GM21723 (cell line): ENCODE data around the gene LANCL2.

ENCODE experiments used
- ATAC-seq: cut with Tn5 transposase; IDR thresholded peaks from one replicate; pipeline ENCODE4 v1.9.1; 2021; ENCODE audit warnings: mild to moderate bottlenecking, moderate library complexity; ENCODE audit not compliant: unreplicated experiment

LANCL2 gene

DNA sequence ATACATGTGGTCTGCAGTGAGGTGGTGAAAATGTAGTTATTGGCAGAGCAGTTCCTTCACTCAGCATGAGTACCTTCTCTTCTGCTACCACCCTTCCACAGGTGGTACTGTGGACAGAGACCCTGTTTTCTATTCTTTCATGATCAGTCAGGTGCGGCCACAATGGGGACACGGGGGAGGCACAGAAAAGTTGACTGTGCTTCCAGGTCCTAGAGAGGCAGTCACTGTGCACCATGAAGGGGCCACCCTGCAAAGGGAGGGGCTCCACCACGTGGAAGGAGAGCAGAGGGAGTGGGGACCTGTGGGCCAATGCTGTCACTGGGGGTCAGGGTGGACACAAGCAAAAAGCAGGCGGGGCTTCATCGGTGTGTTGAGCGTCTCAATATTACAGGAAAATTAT, 3.6 kb upstream of the LANCL2 start:
- ATAC-seq: no peak

DNA sequence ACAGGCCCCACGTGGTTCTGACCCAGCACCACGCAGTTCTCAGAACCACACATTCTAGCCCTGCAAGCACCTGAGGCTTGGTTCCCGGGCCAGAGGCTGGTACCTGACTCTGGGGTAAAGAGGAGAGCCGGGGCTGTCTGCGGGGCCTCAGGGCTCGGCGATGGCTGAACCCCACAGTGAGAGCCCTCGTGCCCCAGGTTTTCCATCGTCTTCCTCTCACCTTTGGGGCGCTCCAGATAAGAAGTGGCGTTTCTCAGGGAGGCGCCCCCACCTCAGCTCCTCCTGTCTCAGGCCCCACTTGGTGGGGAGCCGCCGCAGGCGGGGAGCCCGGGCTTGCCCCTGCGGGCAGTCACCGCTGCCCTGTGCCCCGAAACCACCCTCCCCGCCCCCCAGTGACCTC, 2.2 kb upstream of the LANCL2 start:
- ATAC-seq: no peak

DNA sequence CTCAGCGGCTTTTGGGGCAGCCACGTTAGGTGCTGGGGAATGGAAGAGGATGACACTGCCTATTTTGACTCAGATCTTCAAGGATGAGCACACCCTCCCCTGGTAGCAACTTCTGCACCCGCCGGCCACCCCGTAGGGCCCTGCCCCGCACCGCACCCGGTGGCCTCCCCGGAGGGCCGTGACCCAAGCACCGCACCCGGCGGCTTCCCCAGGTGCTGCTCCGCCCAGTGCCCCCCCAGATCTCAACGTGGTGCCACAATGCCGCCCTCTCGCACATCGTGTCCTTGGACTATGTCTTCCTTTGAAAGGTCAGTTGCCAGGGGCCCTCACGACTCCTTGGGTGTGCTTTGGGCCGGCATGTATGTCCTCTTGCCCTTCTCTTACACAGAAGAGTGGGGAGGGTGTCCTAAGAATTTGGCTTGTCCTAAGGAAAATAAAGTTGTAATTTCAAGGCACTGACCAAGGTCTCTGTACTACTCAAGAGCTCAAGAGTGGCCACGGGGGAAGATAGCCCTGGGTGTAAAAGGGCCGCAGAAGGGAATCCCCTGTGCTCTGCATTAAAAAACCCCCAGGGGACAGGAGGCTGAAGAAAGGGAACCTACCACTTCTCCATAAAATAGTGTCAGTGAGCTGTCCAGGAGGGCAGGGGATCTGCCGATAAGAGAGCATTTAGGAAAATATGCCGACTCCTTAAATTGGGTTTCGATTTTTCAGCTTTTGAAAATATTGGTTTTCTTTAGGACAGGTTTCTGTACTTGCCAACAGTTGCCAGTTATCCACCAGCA, 1.6 kb upstream of the LANCL2 start:
- ATAC-seq: no peak

DNA sequence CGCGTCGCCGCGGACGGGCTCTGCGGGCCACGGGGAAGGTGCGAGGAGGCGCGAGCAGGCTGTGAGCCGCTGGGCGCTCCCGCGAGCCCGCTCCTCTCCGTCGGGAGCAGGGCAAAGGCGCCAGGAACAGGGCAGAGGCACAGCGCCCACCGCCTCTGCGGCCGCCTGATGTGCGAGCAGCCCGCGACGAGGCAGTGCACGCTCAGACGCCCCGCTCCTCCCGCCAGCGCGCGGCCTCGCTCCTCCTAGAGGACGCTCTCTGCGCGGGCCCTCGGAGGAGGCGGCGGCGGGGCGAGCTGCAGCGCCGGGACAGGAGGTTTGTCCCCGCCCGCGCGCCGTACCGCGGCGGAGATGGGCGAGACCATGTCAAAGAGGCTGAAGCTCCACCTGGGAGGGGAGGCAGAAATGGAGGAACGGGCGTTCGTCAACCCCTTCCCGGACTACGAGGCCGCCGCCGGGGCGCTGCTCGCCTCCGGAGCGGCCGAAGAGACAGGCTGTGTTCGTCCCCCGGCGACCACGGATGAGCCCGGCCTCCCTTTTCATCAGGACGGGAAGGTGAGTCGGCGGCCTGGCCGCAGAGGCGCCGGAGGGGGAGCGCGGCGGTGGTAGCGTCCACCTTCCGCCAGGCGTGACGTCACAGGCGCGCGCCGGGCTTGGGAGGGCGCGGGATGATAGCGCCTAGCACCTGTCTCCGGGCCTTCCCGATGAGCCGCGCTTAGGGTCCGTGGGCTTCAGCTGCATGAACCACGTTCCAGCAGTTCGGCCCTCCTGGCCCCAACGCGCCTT, 731 bp downstream of the LANCL2 start:
- ATAC-seq: peak; percentile 78

GRCh38 chr7:55366461-55367070, 1.4 kb downstream of the LANCL2 start:
- ATAC-seq: peak; percentile 25

DNA sequence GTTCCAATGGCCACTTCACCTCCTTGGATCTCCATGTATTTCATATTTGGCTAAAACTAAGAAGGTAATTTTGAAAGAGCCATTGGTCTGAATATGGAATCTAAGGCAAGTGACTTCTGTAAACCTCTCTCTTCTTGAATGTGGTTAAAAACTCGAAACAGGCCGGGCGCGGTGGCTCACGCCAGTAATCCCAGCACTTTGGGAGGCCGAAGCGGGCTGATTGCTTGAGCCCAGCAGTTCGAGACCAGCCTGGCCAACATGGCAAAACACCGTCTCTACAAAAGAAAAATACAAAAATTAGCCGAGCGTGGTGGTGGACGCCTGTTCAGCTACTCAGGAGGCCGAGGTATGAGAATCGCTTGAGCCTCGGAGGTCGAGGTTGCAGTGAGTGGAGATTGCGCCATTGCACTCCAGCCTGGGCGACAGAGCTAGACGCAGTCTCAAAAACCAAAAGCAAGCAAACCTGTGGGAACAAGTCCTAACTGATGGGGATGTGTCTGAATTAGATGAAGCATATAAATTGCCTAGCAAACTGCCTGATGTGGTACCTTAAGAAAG, 2.2 kb downstream of the LANCL2 start:
- no peak for ATAC-seq

DNA sequence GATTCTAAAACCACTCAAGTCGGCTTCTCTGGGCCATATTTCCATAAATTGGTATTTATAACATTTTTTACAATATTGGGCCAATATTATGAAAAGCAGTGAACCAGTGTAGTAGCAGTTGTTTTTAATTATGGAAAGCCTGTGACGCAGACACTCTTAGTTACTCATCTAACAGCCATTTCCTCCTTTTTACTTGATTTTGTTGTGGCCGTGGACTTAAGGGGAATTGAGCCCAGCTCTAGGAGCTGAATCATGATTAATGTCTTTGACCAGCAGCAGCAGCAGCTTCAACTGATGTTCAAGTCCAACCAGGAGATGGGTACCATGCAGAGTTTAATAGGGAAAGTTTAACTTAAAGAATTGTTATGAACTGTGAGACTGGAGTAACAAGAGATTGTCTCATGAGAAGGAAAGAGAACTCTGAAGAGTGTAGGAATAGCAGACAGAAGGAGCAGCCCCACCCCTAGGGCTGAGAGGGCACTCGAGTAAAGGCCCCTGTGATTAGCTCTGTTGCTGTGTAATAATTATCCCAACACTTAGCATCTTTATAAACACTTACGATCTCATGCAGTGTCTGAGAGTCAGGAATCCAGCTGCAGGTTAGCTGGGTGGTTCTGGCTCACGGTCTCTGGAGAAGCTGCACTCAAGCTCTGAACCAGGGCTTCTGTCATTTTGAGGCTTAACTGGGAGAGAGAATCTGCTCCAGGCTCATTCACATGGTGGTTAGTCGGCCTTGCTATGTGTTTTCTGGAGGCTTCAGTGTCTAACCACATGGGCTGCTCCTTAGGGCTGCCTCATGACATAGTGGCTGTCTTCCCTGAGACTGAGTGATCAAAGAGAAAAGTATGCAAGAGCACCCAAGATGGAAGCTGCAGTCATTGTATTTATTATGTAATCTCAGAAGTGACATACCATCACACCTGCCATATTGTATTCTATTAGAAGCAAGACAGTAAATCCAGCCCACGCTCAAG, 4.6 kb downstream of the LANCL2 start:
- no peak for ATAC-seq

GRCh38 chr7:55374213-55374612, 9.1 kb downstream of the LANCL2 start:
- ATAC-seq: peak; percentile 70

DNA sequence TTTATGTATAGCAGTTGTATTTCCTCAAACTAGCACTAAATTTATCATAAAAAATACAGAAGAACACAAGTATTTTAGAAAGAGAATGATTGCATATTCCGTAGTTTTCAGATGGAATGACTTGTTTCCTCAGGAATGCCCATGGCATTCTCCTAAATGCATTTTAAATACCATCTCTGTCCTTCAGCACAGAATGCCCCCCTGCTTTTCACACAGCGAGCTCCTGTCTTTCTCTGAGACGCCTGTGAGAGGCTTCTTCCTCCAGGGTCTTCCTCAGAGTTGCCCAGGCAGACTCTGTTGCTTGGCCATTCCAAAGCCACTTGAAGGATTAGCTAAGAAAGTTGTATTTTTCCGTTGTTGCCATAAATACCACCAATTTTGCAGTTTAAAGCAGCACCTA, 10.1 kb downstream of the LANCL2 start:
- no peak for ATAC-seq

- no peak for ATAC-seq
These were observed 12.2 kb downstream of the LANCL2 start for GRCh38 chr7:55377162-55377817.

DNA sequence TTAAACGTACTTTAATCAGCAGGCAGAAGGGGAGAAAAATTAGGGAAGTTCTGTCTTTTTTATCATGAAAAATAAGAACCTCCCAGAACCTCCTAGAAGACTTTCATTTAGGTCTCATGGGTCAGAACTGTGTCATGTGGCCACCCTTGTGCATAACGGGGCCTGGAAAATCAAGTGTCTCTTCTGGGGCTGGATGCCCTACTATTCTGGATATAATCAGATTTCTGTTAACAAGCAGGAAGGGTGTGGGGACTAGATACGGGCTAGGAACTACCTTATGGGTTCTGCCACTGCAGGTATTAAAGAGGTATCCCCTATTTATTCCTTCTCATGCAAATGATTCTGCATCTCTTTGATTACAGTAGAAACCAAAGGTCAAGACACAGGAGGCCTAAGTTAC, 14.1 kb downstream of the LANCL2 start:
- ATAC-seq: no peak

DNA sequence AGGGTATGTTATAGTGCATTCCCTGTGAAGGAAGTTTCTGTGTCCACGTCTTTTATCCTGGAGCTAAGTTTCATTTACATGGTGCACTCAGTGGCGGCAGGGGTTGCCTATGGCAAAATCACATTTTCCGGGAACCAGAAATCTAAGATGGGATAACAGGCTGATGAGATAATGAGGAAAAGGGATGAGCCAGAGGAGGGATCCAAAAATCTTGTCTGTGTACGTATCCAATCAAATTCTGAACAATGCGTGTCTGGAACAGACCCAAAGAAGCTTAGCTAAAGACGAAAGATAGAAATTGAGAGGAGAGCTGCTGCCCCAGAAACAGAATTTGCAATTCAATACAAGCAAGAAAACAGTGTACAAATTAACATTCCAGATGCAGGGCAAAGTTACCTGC, 16.1 kb downstream of the LANCL2 start:
- no peak for ATAC-seq

DNA sequence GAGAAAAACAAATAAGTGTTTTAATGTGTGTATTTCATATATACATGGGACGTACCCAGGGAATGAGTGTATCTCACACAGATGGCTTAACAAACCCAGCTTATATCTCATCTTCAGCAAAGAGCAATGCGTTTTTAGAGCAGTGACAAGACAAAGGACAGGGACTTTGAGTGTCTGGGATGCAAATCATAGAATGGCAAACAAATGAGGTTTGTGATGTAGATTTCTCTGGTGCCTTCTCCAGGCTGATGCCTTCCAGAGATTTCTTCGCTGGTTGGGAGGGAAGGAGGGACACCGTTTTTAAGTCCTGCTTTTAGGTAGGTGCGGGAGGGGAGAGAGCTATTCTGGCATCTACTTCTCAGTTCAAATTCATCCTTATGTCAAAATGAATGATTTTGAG, 16.6 kb downstream of the LANCL2 start:
- no peak for ATAC-seq

- ATAC-seq: no peak
These were observed 17.1 kb downstream of the LANCL2 start for GRCh38 chr7:55382251-55382650.

DNA sequence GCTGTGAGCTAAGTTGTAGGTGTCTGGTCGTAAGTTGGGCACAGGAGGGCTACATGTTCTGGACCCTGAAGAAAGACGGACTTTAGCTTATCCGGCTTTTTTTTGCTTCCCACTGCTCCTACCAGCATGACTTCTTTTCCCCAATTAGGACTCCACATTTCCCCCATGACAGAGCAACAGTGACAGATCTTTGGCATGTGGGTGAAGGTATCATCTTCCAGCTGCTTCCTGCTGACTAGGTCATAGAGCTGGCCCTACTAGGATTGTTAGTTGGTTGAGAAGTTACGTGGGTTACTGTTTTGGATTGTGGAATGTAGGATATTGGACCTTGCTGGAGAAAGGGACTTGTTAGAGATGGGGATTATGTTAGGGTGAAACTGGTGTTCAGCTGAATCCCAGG, 21.4 kb downstream of the LANCL2 start:
- no peak for ATAC-seq

- ATAC-seq: no peak
These were observed 22.2 kb downstream of the LANCL2 start for GRCh38 chr7:55387062-55387965.

GRCh38 chr7:55396233-55396785, 31.2 kb downstream of the LANCL2 start:
- no peak for ATAC-seq

GRCh38 chr7:55397617-55398016, 32.5 kb downstream of the LANCL2 start:
- no peak for ATAC-seq

- ATAC-seq: no peak
These were observed 35.1 kb downstream of the LANCL2 start for GRCh38 chr7:55400191-55400590.
